Measurements from ENCODE around the gene PFKL.
"Not testable (repeated sequence)": the region's sequence is repeated elsewhere in the genome, so short reads cannot be mapped to it uniquely, and the experiment has no call there.

Gene PFKL

GRCh38 chr21:44279354-44280260 is 20.2 kb upstream of the PFKL start:
- DNase-seq: no peak

GRCh38 chr21:44281801-44282200 is 18.1 kb upstream of the PFKL start:
- DNase-seq: no peak

GRCh38 chr21:44282370-44282769 is 17.5 kb upstream of the PFKL start:
- no peak for DNase-seq

- DNase-seq: not testable (repeated sequence)
Observed at GRCh38 chr21:44283211-44283785, 16.6 kb upstream of the PFKL start.

GRCh38 chr21:44283948-44284347 is 15.9 kb upstream of the PFKL start:
- DNase-seq: no peak

- no peak for DNase-seq
Observed at GRCh38 chr21:44285138-44285992, 14.5 kb upstream of the PFKL start, which contains the start of gene AIRE. AIRE (plus strand) TSS chr21:44285876; CDS start chr21:44286007, 131 bp downstream.

- DNase-seq: no peak
Observed at GRCh38 chr21:44286086-44286715, 13.7 kb upstream of the PFKL start.

GRCh38 chr21:44286716-44287632 is 12.9 kb upstream of the PFKL start:
- DNase-seq: no peak

- DNase-seq: no peak
Observed at GRCh38 chr21:44288251-44289110, 11.4 kb upstream of the PFKL start.

- DNase-seq: no peak
Observed at GRCh38 chr21:44289381-44290010, 10.4 kb upstream of the PFKL start.

GRCh38 chr21:44290327-44291077 is 9.4 kb upstream of the PFKL start:
- no peak for DNase-seq

- DNase-seq: no peak
Observed at GRCh38 chr21:44291078-44291935, 8.5 kb upstream of the PFKL start.

- DNase-seq: no peak
Observed at GRCh38 chr21:44291936-44292811, 7.7 kb upstream of the PFKL start.

GRCh38 chr21:44292812-44293195 is 7.0 kb upstream of the PFKL start:
- no peak for DNase-seq

GRCh38 chr21:44293551-44294231 is 6.2 kb upstream of the PFKL start:
- DNase-seq: no peak

- DNase-seq: no peak
Observed at GRCh38 chr21:44294391-44295162, 5.3 kb upstream of the PFKL start.

All from KG1 (cell line).